HEK293 (cell line): Measurements from ENCODE around the gene PANK4.

Experiments used
- CTCF ChIA-PET: fragments of 350-600 bp; formaldehyde crosslinking; extraction: SDS; loops from one replicate; lab custom pipeline; 2021; ENCODE audit warnings: antibody characterized with exemption; lab: Yijun Ruan, JAX
- POLR2A ChIA-PET: fragments of 300-600 bp; formaldehyde crosslinking; extraction: SDS; loops from one replicate; lab custom pipeline; 2020; ENCODE audit warnings: antibody characterized with exemption, inconsistent platforms; lab: Yijun Ruan, JAX
- H3K27ac ChIP-seq: fragments of 200-500 bp; sonication (Bioruptor generic); 2 replicates; pipeline ENCODE4 v1.5.1; 2014; ENCODE audit warnings: low read depth, low read length, control low read depth, inconsistent platforms; ENCODE audit errors: extremely low read depth
- H3K36me3 ChIP-seq, 2 experiments: fragments of 200-500 bp in 1 of 2; sonication (Bioruptor generic) in 1 of 2; 1 replicate in 1 of 2; 2 replicates in 1 of 2; pipeline ENCODE4 v1.5.1; 2014 to 2017; ENCODE audit warnings: inconsistent platforms in 2 of 2, low read length in 2 of 2; ENCODE audit not compliant: control insufficient read depth in 2 of 2, insufficient read depth in 1 of 2
- H3K4me1 ChIP-seq: fragments of 200-500 bp; sonication (Bioruptor generic); 2 replicates; pipeline ENCODE4 v1.5.1; 2014; ENCODE audit warnings: mild to moderate bottlenecking, low read length, inconsistent platforms; ENCODE audit not compliant: control insufficient read depth, insufficient read depth
- H3K4me3 ChIP-seq: 2 replicates; pipeline ENCODE4 v1.5.1; 2011; ENCODE audit warnings: low read depth, mild to moderate bottlenecking, control low read depth, low read length, moderate library complexity
- H3K9me3 ChIP-seq: fragments of 200-500 bp; sonication (Bioruptor generic); 2 replicates; pipeline ENCODE4 v1.5.1; 2014; ENCODE audit warnings: low read depth, low read length, inconsistent platforms; ENCODE audit not compliant: control insufficient read depth, insufficient read depth
- GLI4 ChIP-seq: fragments of 450-650 bp; formaldehyde crosslinking; IDR thresholded peaks from 2 replicates; pipeline ENCODE4 v1.5.1; 2016; ENCODE audit warnings: missing biosample characterization, missing genetic modification characterization
- ZBTB7A ChIP-seq: fragments of 450-650 bp; formaldehyde crosslinking; IDR thresholded peaks from 2 replicates; pipeline ENCODE4 v1.5.1; 2016; ENCODE audit warnings: low read depth, missing biosample characterization, missing genetic modification characterization
- ZFP69B ChIP-seq: fragments of 450-650 bp; formaldehyde crosslinking; IDR thresholded peaks from 2 replicates; pipeline ENCODE4 v1.5.1; 2016; ENCODE audit warnings: missing biosample characterization, missing genetic modification characterization
- ZNF140 ChIP-seq: fragments of 450-650 bp; formaldehyde crosslinking; IDR thresholded peaks from 2 replicates; pipeline ENCODE4 v1.5.1; 2016; ENCODE audit warnings: missing biosample characterization, missing genetic modification characterization
- ZNF16 ChIP-seq: fragments of 450-650 bp; formaldehyde crosslinking; IDR thresholded peaks from 2 replicates; pipeline ENCODE4 v1.5.1; 2016; ENCODE audit warnings: low read depth, missing biosample characterization, missing genetic modification characterization
- ZNF341 ChIP-seq: fragments of 450-650 bp; formaldehyde crosslinking; IDR thresholded peaks from 2 replicates; pipeline ENCODE4; 2016; ENCODE audit warnings: low read depth, missing biosample characterization, missing genetic modification characterization
- ZNF404 ChIP-seq: fragments of 450-650 bp; formaldehyde crosslinking; IDR thresholded peaks from 2 replicates; pipeline ENCODE4 v1.5.1; 2017; ENCODE audit warnings: missing biosample characterization, missing genetic modification characterization
- ZNF549 ChIP-seq: fragments of 450-650 bp; IDR thresholded peaks from 2 replicates; pipeline ENCODE4 v1.5.1; 2018; ENCODE audit warnings: missing biosample characterization, missing genetic modification characterization, mild to moderate bottlenecking, inconsistent platforms, moderate library complexity
- ZNF585B ChIP-seq: fragments of 450-650 bp; formaldehyde crosslinking; IDR thresholded peaks from 2 replicates; pipeline ENCODE4 v1.5.1; 2016; ENCODE audit warnings: missing biosample characterization, missing genetic modification characterization
- ZNF596 ChIP-seq: fragments of 450-650 bp; IDR thresholded peaks from 2 replicates; pipeline ENCODE4 v1.5.0; 2018; ENCODE audit warnings: missing biosample characterization, mild to moderate bottlenecking, missing genetic modification characterization, moderate library complexity
- ZNF600 ChIP-seq: fragments of 450-650 bp; formaldehyde crosslinking; IDR thresholded peaks from 2 replicates; pipeline ENCODE4 v1.5.1; 2016; ENCODE audit warnings: missing biosample characterization, missing genetic modification characterization
- ZNF701 ChIP-seq: fragments of 450-650 bp; formaldehyde crosslinking; IDR thresholded peaks from 2 replicates; pipeline ENCODE4 v1.5.1; 2016; ENCODE audit warnings: missing biosample characterization, missing genetic modification characterization
- ZNF830 ChIP-seq: fragments of 450-650 bp; IDR thresholded peaks from 2 replicates; pipeline ENCODE4 v1.5.0; 2018; ENCODE audit warnings: missing biosample characterization, missing genetic modification characterization, low read depth, mild to moderate bottlenecking, moderate library complexity
- ZNF843 ChIP-seq: fragments of 450-650 bp; formaldehyde crosslinking; IDR thresholded peaks from 2 replicates; pipeline ENCODE4 v1.5.1; 2016; ENCODE audit warnings: missing biosample characterization, missing genetic modification characterization
- ZSCAN30 ChIP-seq: fragments of 450-650 bp; IDR thresholded peaks from 2 replicates; pipeline ENCODE4 v1.5.1; 2018; ENCODE audit warnings: missing biosample characterization, mild to moderate bottlenecking, missing genetic modification characterization, moderate library complexity
- TF ChIP-seq, protein P1 (sequence below): fragments of 450-650 bp; formaldehyde crosslinking; IDR thresholded peaks from 2 replicates; pipeline ENCODE4; 2016; ENCODE audit warnings: missing biosample characterization, missing genetic modification characterization
- TF ChIP-seq, protein P2 (sequence below): fragments of 450-650 bp; formaldehyde crosslinking; IDR thresholded peaks from 2 replicates; pipeline ENCODE4 v1.5.1; 2016; ENCODE audit warnings: missing biosample characterization, missing genetic modification characterization
- TF ChIP-seq, protein P3 (sequence below): fragments of 450-650 bp; formaldehyde crosslinking; IDR thresholded peaks from 2 replicates; pipeline ENCODE4 v1.5.1; 2016; ENCODE audit warnings: missing biosample characterization, missing genetic modification characterization

The PANK4 gene

GRCh38 chr1:2561446-2561845, 35.0 kb upstream of the PANK4 start (continued):
- TF ChIP-seq, protein P1, sequence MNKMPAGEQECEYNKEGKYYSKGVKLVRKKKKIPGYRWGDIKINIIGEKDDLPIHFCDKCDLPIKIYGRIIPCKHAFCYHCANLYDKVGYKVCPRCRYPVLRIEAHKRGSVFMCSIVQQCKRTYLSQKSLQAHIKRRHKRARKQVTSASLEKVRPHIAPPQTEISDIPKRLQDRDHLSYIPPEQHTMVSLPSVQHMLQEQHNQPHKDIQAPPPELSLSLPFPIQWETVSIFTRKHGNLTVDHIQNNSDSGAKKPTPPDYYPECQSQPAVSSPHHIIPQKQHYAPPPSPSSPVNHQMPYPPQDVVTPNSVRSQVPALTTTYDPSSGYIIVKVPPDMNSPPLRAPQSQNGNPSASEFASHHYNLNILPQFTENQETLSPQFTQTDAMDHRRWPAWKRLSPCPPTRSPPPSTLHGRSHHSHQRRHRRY (tag by site-specific recombination): no peak
- TF ChIP-seq ZNF16 (no peak), ZSCAN30 (tag by site-specific recombination) (no peak), ZBTB7A (no peak), ZNF843 (no peak), ZNF596 (no peak), ZNF830 (tag by site-specific recombination) (no peak), ZNF701 (tag by site-specific recombination) (no peak), ZFP69B (no peak), ZNF585B (tag by site-specific recombination) (no peak), ZNF341 (tag by site-specific recombination) (no peak)
- TF ChIP-seq, protein P2, sequence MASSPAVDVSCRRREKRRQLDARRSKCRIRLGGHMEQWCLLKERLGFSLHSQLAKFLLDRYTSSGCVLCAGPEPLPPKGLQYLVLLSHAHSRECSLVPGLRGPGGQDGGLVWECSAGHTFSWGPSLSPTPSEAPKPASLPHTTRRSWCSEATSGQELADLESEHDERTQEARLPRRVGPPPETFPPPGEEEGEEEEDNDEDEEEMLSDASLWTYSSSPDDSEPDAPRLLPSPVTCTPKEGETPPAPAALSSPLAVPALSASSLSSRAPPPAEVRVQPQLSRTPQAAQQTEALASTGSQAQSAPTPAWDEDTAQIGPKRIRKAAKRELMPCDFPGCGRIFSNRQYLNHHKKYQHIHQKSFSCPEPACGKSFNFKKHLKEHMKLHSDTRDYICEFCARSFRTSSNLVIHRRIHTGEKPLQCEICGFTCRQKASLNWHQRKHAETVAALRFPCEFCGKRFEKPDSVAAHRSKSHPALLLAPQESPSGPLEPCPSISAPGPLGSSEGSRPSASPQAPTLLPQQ (tag by site-specific recombination): no peak

- CTCF ChIA-PET: interaction anchor here (0.7 to 2.6 kb wide), 2 partner anchors 13 to 864 kb away, joined by 5 to 12 read pairs; no protein-coding TSS in a partner anchor
- no peak overlapping the region for H3K4me3 ChIP-seq
- TF ChIP-seq, protein P3, sequence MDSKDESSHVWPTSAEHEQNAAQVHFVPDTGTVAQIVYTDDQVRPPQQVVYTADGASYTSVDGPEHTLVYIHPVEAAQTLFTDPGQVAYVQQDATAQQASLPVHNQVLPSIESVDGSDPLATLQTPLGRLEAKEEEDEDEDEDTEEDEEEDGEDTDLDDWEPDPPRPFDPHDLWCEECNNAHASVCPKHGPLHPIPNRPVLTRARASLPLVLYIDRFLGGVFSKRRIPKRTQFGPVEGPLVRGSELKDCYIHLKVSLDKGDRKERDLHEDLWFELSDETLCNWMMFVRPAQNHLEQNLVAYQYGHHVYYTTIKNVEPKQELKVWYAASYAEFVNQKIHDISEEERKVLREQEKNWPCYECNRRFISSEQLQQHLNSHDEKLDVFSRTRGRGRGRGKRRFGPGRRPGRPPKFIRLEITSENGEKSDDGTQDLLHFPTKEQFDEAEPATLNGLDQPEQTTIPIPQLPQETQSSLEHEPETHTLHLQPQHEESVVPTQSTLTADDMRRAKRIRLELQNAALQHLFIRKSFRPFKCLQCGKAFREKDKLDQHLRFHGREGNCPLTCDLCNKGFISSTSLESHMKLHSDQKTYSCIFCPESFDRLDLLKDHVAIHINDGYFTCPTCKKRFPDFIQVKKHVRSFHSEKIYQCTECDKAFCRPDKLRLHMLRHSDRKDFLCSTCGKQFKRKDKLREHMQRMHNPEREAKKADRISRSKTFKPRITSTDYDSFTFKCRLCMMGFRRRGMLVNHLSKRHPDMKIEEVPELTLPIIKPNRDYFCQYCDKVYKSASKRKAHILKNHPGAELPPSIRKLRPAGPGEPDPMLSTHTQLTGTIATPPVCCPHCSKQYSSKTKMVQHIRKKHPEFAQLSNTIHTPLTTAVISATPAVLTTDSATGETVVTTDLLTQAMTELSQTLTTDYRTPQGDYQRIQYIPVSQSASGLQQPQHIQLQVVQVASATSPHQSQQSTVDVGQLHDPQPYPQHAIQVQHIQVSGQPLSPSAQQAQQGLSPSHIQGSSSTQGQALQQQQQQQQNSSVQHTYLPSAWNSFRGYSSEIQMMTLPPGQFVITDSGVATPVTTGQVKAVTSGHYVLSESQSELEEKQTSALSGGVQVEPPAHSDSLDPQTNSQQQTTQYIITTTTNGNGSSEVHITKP (tag by site-specific recombination): peak; percentile 28; the same call in 1 of the 2 replicates
- TF ChIP-seq GLI4: no peak
- no peak overlapping the region for H3K27ac ChIP-seq
- H3K9me3 ChIP-seq: no peaks in the 10 kb centered on the region
- no peaks in the 10 kb centered on the region for H3K36me3 ChIP-seq
- H3K4me1 ChIP-seq: no peaks in the 10 kb centered on the region
- POLR2A ChIA-PET: interaction anchor here (1.2 kb wide), 2 partner anchors 13 to 15 kb away, joined by 3 to 5 read pairs; no protein-coding TSS in a partner anchor
Observed at GRCh38 chr1:2560299-2561073, 34.1 kb upstream of the PANK4 start.

DNA sequence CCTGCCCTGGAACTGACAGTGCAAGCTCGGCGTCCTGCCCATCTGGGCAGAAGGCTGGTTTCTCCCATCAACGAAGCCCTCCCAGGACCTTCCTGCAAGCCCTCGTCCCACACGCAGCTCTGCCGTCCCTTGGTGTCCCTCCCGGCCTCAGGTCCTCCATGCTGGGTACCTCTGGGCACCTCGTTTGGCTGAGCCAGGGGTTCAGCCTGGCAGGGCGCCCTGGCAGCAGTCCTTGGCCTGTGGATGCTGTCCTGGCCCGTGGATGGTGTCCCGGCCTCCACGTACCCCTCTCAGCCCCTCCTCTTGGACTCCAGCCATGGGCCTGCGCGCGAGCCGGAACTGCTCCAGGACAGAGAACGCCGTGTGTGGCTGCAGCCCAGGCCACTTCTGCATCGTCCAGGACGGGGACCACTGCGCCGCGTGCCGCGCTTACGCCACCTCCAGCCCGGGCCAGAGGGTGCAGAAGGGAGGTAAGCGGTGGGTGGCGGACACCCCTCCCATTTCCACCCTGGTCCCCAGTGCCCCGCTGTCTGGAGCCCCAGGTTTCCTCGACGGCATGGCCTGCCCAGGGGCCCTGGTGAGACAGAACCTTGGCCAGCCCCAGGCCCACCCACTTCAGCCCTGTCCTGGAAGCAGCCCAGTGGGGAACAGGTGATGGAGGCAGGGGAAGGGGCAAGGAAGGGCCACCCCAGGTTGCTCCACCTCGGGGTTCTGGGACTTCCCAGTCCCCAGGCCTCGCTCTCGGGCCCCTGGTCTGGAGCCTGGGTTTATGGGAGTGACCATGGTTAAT, 33.3 kb upstream of the PANK4 start:
- TF ChIP-seq ZNF549 (tag by site-specific recombination) (no peak), ZNF404 (no peak), ZNF600 (tag by site-specific recombination) (peak; percentile 62; the same call in 1 of the 2 replicates), ZNF140 (0 out of 2 replicates have a peak, but pooled peaks have one; percentile 9)
- H3K36me3 ChIP-seq: no peaks in the 10 kb centered on the region
- ChIA-PET CTCF (interaction anchor here (2.6 kb wide), 1 partner anchor 12 kb away, joined by 12 read pairs; no protein-coding TSS in a partner anchor), POLR2A (interaction anchor here (1.2 kb wide), 1 partner anchor 14 kb away, joined by 5 read pairs; no protein-coding TSS in a partner anchor)
- H3K4me1 ChIP-seq: no peaks in the 10 kb centered on the region
- H3K9me3 ChIP-seq: no peaks in the 10 kb centered on the region
- no peak overlapping the region for H3K27ac ChIP-seq
- H3K4me3 ChIP-seq: no peak overlapping the region
